ENCODE measurements around the gene DENND4B. TPM values are rescaled to one million over a fixed set of nuclear protein-coding genes. Genes with fewer than 3 reads are reported as not detected.

Gene DENND4B
- total and polyA plus RNA-seq, 12 donors, result 8.9 to 110 (median 36.7) TPM

DNA sequence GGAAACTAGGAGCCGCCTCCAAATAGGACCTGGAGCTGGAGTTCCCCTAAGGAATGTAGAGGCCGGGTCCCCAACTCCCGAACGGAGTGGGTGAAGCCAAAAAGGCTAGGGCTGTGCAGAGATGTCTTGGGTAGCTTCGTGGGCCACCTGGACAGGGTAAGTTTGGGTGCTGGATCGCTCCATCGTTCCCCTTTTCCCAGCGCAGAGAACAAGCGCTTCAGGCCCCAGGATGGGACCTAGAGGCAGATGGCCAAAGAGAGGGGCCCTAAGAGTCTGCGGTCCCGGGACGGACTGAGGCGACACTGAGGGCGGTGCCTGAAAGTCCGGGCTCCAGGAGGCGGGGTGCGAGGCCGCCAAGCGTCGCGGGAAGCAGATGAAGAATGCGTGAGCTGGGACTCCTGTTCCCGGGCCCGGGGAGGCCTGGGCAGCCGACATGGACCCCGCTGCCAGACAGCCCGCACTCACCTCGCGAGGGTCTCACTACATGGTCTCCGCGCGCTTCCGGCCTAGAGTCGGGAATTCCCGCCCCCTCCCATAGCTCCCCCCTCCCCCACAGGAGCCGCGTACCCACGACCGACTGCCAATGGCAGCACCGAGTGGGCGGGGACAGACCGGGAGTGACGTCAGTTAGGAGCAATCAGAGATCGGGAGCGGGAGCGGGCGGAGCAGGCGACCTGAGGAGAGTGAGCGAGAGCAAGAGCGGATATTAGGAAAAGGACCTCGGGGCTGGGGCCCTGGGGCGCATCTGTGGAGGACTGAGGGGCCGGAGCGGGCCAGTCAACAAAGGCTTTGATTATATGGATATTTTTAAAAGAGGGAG is 16.7 kb upstream of the DENND4B start, which contains the start of gene SLC39A1:
SLC39A1 (minus strand) TSS at position 508 of the 820 bp plus-strand sequence. CDS start 822 bp downstream, outside the sequence.
- Histone ChIP-seq H3K4me1 (replicated peaks in 1 of 2) (peaks cover 31 to 48% of the 10 kb centered on the region in 2 donors), H3K9me3 (replicated peaks in 1 of 3) (no peaks in the 10 kb centered on the region), H3K4me3 (peak within 1 kb of the TSS; percentile 22 to 84 (median 72)), H3K27ac (peak within 1 kb of the TSS; percentile 82 to 97 (median 93)), H3K27me3 (no peaks in the 10 kb centered on the region), H3K36me3 (replicated peaks in 1 of 2) (peaks cover 0 to 18% of the 10 kb centered on the region in 2 donors)
- 0 to 1% (median 0%) methylated on average over 14 to 54 of the region's 54 CpGs for WGBS, 4 donors
- DNase-seq, result peak; percentile 99 to 100 (median 99)
- intact Hi-C loops (cut with DNase I), result no loop called here
- peak; percentile 39 to 86 for TF ChIP-seq POLR2A (IDR thresholded peaks at IDR 0.05)
- TF ChIP-seq, protein P1, sequence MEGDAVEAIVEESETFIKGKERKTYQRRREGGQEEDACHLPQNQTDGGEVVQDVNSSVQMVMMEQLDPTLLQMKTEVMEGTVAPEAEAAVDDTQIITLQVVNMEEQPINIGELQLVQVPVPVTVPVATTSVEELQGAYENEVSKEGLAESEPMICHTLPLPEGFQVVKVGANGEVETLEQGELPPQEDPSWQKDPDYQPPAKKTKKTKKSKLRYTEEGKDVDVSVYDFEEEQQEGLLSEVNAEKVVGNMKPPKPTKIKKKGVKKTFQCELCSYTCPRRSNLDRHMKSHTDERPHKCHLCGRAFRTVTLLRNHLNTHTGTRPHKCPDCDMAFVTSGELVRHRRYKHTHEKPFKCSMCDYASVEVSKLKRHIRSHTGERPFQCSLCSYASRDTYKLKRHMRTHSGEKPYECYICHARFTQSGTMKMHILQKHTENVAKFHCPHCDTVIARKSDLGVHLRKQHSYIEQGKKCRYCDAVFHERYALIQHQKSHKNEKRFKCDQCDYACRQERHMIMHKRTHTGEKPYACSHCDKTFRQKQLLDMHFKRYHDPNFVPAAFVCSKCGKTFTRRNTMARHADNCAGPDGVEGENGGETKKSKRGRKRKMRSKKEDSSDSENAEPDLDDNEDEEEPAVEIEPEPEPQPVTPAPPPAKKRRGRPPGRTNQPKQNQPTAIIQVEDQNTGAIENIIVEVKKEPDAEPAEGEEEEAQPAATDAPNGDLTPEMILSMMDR (IDR thresholded peaks at IDR 0.05), result no peak

- no peaks in the 10 kb centered on the region for H3K27me3 ChIP-seq
- TF ChIP-seq POLR2A (IDR thresholded peaks at IDR 0.05), result no peak
- TF ChIP-seq, protein P1 (IDR thresholded peaks at IDR 0.05), result no peak
- H3K9me3 ChIP-seq (replicated peaks in 1 of 3), result no peaks in the 10 kb centered on the region
- intact Hi-C loops (cut with DNase I), result no loop called here
- 25 to 40% (median 38%) methylated on average over 10 to 16 of the region's 16 CpGs for WGBS, 4 donors
- H3K4me1 ChIP-seq (replicated peaks in 1 of 2), result peaks cover 33 to 50% of the 10 kb centered on the region in 2 donors
- peak overlapping the region in 2 of 4 donors; percentile 61 to 84 for H3K4me3 ChIP-seq
- peaks cover 0 to 18% of the 10 kb centered on the region in 2 donors for H3K36me3 ChIP-seq (replicated peaks in 1 of 2)
- DNase-seq, result peak; percentile 64 to 87 (median 82)
- H3K27ac ChIP-seq, result peak overlapping the region; percentile 82 to 97 (median 93)
These were observed 15.8 kb upstream of the DENND4B start for GRCh38 chr1:153962088-153963029.

- Histone ChIP-seq H3K27me3 (no peaks in the 10 kb centered on the region), H3K36me3 (replicated peaks in 1 of 2) (peaks cover 0 to 18% of the 10 kb centered on the region in 2 donors), H3K9me3 (replicated peaks in 1 of 3) (no peaks in the 10 kb centered on the region), H3K27ac (peak overlapping the region in 4 of 5 donors; percentile 92 to 97 (median 94)), H3K4me1 (replicated peaks in 1 of 2) (peaks cover 35 to 55% of the 10 kb centered on the region in 2 donors), H3K4me3 (peak overlapping the region in 1 of 4 donors; percentile 61)
- no peak for DNase-seq
- intact Hi-C loops (cut with DNase I), result no loop called here
- no peak for TF ChIP-seq POLR2A (IDR thresholded peaks at IDR 0.05)
- TF ChIP-seq, protein P1 (IDR thresholded peaks at IDR 0.05), result no peak
- WGBS, 4 donors, result 57 to 89% (median 74%) methylated on average over 4 of the region's 4 CpGs
These were observed 14.9 kb upstream of the DENND4B start for GRCh38 chr1:153961421-153961820.

All from adrenal gland (tissue), 12 donors.